ENCODE results near the gene RXYLT1.

Gene RXYLT1

GRCh38 chr12:63790608-63790945, 10.9 kb downstream of the RXYLT1 start:
- TF ChIP-seq CTCF (IDR thresholded peaks at IDR 0.05; ENCODE audit: poor library complexity, severe bottlenecking) = no peak
- Histone ChIP-seq H3K27me3 (ENCODE audit: insufficient read depth, poor library complexity, severe bottlenecking) (no peaks in the 10 kb centered on the region), H3K36me3 (ENCODE audit: low read depth) (peaks cover 51% of the 10 kb centered on the region), H3K4me1 (ENCODE audit: insufficient read depth, poor library complexity, severe bottlenecking) (no peaks in the 10 kb centered on the region), H3K27ac (ENCODE audit: poor library complexity, severe bottlenecking) (no peak overlapping the region), H3K9me3 (ENCODE audit: severe bottlenecking) (no peaks in the 10 kb centered on the region), H3K4me3 (ENCODE audit: severe bottlenecking) (no peak overlapping the region)
- ATAC-seq (ENCODE audit: low read depth) (no peak), DNase-seq (ENCODE audit: low spot score) (no peak)

- ATAC-seq (ENCODE audit: low read depth) (no peak), DNase-seq (ENCODE audit: low spot score) (no peak)
- no peaks in the 10 kb centered on the region for H3K27me3 ChIP-seq (ENCODE audit: insufficient read depth, poor library complexity, severe bottlenecking)
- no peak for TF ChIP-seq CTCF (IDR thresholded peaks at IDR 0.05; ENCODE audit: poor library complexity, severe bottlenecking)
- no peak overlapping the region for H3K4me3 ChIP-seq (ENCODE audit: severe bottlenecking)
- no peaks in the 10 kb centered on the region for H3K9me3 ChIP-seq (ENCODE audit: severe bottlenecking)
- H3K27ac ChIP-seq (ENCODE audit: poor library complexity, severe bottlenecking) = no peak overlapping the region
- no peaks in the 10 kb centered on the region for H3K4me1 ChIP-seq (ENCODE audit: insufficient read depth, poor library complexity, severe bottlenecking)
- peaks cover 40% of the 10 kb centered on the region for H3K36me3 ChIP-seq (ENCODE audit: low read depth)
These were observed 12.6 kb downstream of the RXYLT1 start for GRCh38 chr12:63792338-63792737.

DNA sequence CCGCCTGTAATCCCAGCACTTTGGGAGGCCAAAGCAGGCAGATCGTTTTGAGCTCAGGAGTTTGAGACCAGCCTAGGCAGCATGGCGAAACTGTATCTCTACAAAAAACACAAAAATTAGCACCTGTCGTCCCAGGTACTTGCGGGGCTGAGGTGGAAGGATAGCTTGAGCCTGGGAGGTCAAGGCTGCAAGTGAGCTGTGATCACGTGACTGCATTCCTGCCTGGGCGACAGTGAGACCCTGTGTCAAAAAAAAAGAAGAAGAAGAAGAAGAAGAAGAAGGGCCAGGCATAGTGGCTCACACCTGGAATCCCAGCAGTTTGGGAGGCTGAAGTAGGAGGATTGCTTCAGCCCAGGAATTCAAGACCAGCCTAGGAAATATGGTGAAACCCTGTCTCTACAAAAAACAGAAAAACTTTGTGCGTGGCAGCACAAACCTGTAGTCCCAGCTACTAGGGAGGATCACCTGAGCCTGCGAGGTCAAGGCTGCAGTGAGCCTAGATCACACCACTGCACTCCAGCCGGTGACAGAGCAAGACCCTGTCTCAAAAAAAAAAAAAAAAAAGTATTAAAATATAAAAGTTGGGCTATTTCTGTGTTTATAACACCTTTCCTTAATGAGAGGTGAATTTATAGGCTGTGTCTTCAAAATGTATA, 15.5 kb downstream of the RXYLT1 start:
- no peaks in the 10 kb centered on the region for H3K27me3 ChIP-seq (ENCODE audit: insufficient read depth, poor library complexity, severe bottlenecking)
- no peak for TF ChIP-seq CTCF (IDR thresholded peaks at IDR 0.05; ENCODE audit: poor library complexity, severe bottlenecking)
- no peaks in the 10 kb centered on the region for H3K9me3 ChIP-seq (ENCODE audit: severe bottlenecking)

DNA sequence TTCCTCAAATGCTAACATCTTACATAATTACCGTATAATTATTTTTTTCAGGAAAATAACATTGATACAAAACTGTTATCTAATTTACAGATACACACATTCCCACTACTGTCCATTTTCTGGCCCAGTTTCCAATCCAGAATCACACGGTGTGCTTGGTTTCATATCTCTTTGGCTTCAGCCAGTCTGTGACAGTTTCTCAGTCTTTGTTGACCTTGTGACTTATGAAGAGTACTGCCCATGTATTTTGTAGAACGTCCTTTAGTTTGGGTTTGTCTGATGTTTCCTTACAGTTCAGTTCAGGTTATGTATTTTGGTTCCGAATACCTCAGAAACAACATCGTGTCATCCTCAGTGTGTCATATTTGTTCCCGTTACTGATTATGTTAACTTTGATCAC, 16.2 kb downstream of the RXYLT1 start:
- DNase-seq (ENCODE audit: low spot score) (no peak), ATAC-seq (ENCODE audit: low read depth) (no peak)
- Histone ChIP-seq H3K9me3 (ENCODE audit: severe bottlenecking) (no peaks in the 10 kb centered on the region), H3K4me3 (ENCODE audit: severe bottlenecking) (no peak overlapping the region), H3K27me3 (ENCODE audit: insufficient read depth, poor library complexity, severe bottlenecking) (no peaks in the 10 kb centered on the region), H3K27ac (ENCODE audit: poor library complexity, severe bottlenecking) (no peak overlapping the region), H3K36me3 (ENCODE audit: low read depth) (peaks cover 13% of the 10 kb centered on the region), H3K4me1 (ENCODE audit: insufficient read depth, poor library complexity, severe bottlenecking) (no peaks in the 10 kb centered on the region)
- TF ChIP-seq CTCF (IDR thresholded peaks at IDR 0.05; ENCODE audit: poor library complexity, severe bottlenecking) = no peak

More for the DNA sequence above, 15.5 kb downstream of the RXYLT1 start:
- no peak overlapping the region for H3K27ac ChIP-seq (ENCODE audit: poor library complexity, severe bottlenecking)
- no peak overlapping the region for H3K4me3 ChIP-seq (ENCODE audit: severe bottlenecking)
- no peaks in the 10 kb centered on the region for H3K4me1 ChIP-seq (ENCODE audit: insufficient read depth, poor library complexity, severe bottlenecking)
- peaks cover 20% of the 10 kb centered on the region for H3K36me3 ChIP-seq (ENCODE audit: low read depth)
- ATAC-seq (ENCODE audit: low read depth) (no peak), DNase-seq (ENCODE audit: low spot score) (no peak)

GRCh38 chr12:63802012-63802608, 22.4 kb downstream of the RXYLT1 start:
- DNase-seq (ENCODE audit: low spot score) (no peak), ATAC-seq (ENCODE audit: low read depth) (no peak)
- peaks cover 12% of the 10 kb centered on the region; the same call in 1 of the 2 replicates for H3K36me3 ChIP-seq (ENCODE audit: low read depth)
- TF ChIP-seq CTCF (IDR thresholded peaks at IDR 0.05; ENCODE audit: poor library complexity, severe bottlenecking) = peak; percentile 81
- no peak overlapping the region for H3K27ac ChIP-seq (ENCODE audit: poor library complexity, severe bottlenecking)
- H3K4me3 ChIP-seq (ENCODE audit: severe bottlenecking) = no peak overlapping the region
- H3K27me3 ChIP-seq (ENCODE audit: insufficient read depth, poor library complexity, severe bottlenecking) = no peaks in the 10 kb centered on the region
- no peaks in the 10 kb centered on the region for H3K4me1 ChIP-seq (ENCODE audit: insufficient read depth, poor library complexity, severe bottlenecking)
- H3K9me3 ChIP-seq (ENCODE audit: severe bottlenecking) = no peaks in the 10 kb centered on the region
